Measurements from ENCODE around the gene HAUS2. TPM values are rescaled to one million over a fixed set of nuclear protein-coding genes. Genes with fewer than 3 reads are reported as not detected.
"Not testable (repeated sequence)": the region's sequence is repeated elsewhere in the genome, so short reads cannot be mapped to it uniquely, and the experiment has no call there.

Gene HAUS2
- polyA plus RNA-seq, 3 donors = 8.1 to 17.8 (median 13.8) TPM

DNA sequence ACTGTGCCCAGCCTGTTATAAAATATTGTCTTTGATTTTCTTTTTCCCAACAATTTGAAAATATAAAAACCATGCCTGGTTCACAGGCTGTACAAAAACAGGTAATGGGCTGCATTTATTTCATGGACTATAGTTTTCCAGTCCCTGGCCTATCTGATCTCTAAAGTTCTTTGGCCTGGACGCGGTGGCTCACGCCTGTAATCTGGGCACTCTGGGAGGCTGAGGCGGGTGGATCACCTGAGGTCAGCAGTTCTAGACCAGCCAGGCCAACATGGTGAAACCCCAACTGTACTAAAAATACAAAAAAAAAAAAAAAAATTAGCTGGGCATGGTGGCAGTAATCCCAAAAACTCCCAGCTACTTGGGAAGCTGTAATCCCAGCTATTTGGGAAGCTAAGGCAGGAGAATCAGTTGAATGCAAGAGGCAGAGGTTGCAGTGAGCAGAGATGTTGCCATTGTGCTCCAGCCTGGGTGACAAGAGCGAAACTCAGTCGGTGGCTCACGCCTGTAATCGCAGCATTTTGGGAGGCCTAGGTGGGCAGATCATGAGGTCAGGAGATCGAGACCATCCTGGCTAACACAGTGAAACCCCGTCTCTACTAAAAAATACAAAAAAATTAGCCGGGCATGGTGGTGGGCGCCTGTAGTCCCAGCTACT is 8.0 kb downstream of the HAUS2 start:
- WGBS, 3 donors = 90 to 98% (median 97%) methylated on average over 10 to 11 of the region's 12 CpGs
- not testable (repeated sequence) for H3K27ac ChIP-seq (ENCODE audit: low read depth, low read length)

DNA sequence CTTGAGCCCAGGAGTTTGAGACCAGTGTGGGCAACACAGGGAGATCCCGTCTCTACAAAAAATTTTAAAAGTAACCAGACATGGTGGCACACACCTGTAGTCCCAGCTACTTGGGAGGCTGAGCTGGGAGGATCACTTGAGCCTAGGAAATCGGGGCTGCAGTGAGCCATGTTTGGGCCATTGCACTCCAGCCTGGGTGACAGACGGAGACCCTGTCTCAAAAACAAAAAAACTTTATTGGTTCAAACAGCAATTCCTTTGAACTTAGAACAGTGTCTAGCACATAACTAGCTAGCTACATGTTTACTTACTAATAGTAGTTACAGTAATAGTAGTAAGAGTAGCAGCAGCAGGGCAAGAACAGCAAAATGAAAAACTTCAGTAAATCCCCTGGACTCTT is 10.1 kb downstream of the HAUS2 start:
- WGBS, 3 donors = 94 to 98% (median 95%) methylated on average over 3 of the region's 3 CpGs
- no peak overlapping the region for H3K27ac ChIP-seq (ENCODE audit: low read depth, low read length)

DNA sequence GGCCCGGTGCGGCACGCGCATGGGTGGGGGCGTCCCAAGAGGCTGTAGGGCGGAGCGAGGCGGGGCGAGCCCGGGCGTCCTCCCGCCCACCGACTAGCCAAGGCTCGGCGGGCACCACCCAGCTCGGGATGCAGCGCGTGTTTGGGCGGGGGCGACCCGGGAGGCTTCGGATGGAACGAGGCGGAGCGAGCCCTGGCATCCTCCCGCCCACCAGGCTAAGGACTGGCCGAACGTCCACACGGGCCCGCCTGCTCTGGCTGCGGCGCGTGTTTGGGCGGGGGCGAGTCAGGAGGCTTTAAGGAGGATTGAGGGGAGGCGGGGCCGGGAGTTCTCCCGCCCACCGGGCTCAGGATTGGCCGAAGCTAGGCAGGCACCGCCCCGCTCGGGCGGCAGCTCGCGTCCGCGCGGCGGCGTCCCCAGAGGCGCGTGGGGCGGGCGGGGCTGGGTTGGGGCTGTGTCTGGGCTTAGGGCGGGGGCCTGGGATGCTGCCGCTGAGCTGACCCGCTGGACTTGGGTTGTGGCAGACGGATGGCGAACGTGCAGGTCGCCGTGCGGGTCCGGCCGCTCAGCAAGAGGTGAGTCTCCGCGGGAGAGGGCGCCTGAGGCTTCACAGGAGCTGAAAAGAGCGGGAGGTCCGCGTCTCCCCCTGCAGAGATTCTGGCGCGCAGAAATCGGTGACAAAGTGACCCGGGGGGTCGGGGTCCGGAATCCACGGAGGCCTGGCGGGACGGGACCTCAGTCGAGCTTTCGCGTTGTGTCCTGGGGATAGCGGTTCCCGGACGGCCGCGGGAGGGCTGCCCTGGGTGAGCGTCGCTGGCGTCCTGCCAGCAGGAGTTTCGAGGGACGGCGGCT is 26.8 kb downstream of the HAUS2 start, which contains the start of gene STARD9:
Gene STARD9 (plus strand): TSS at position 419 of the 852 bp plus-strand sequence. CDS start 110 bp downstream, at position 529.
- 0 to 1% (median 0%) methylated on average over 92 to 95 of the region's 95 CpGs for WGBS, 3 donors
- no peak within 1 kb of the TSS for H3K27ac ChIP-seq (ENCODE audit: low read depth, low read length)

DNA sequence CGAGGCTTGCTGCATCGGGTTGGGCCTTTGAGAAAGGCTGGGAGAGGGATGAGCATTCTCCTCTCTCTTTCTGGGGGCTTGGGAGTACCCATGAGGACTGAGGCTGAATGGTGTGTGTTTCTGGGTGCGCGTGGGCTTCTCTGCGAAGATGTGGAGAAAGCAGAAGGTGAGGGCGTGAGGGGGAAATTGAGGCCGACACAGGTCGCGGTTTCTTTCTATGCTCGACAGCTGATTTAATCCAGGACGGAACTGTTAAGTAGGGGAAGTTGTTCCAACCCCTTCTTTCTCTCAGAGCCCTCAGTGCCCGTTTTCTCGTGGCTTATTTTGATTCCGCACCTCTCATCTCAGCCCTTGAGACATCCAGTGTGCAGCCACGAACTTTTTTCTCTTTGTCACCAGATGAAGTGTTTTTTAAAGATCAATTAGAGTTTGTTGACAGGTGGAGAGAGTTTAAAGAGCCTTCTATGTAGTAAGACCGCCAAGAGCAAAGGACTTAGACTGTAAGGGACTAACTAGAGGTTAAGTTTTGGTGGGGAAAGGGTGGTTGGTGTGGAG is 27.5 kb downstream of the HAUS2 start:
- WGBS, 3 donors = 7 to 14% (median 10%) methylated on average over 16 of the region's 16 CpGs
- H3K27ac ChIP-seq (ENCODE audit: low read depth, low read length) = no peak overlapping the region

DNA sequence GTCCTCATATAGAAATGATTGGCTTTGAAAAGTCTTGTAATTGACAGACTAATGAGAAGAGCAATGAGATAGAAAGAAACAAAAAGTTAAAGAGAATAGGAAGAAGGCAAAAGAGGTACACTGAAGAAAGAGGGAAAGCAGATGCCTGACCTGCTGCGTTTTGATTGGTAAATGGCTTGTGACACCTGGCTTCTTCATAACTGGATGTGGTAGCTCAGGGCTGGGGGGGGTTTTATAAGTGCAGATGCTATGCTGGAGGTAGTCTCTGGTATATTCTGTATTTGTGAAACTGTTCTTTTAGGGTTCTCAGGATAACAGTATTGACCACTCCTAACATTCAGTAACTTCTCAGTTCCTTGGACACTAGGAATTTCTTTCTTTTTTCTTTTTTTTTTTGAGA is 28.1 kb downstream of the HAUS2 start:
- no peak overlapping the region for H3K27ac ChIP-seq (ENCODE audit: low read depth, low read length)
- 63 to 84% (median 74%) methylated on average over 1 of the region's 1 CpG for whole genome bisulfite sequencing, 3 donors

DNA sequence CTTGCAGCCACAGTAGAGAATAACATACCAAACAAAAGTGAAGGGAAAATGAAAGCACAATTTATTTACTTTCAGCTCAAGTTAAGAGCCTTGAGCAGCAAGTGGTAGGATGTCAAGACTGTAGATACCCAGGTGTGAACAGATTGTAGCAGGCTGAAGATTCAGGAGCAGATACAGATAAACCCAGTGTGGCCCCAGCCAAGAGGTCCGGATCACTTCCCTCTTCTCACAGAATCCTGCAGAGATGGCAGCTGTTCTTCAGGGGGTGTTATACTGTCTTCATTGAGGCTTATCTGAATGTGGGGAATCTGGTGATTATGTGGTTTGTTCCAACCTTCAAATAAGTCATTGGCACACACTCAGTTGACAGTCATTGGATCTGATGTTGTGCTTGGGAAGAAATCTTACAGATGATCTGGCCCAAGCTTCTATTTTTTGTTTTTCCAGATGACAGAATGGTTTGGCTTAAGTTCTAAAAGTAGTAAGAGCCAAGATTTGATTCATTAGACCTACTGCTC is 28.9 kb downstream of the HAUS2 start:
- no peak overlapping the region for H3K27ac ChIP-seq (ENCODE audit: low read depth, low read length)
- 20 to 46% (median 22%) methylated on average over 1 of the region's 1 CpG for WGBS, 3 donors

DNA sequence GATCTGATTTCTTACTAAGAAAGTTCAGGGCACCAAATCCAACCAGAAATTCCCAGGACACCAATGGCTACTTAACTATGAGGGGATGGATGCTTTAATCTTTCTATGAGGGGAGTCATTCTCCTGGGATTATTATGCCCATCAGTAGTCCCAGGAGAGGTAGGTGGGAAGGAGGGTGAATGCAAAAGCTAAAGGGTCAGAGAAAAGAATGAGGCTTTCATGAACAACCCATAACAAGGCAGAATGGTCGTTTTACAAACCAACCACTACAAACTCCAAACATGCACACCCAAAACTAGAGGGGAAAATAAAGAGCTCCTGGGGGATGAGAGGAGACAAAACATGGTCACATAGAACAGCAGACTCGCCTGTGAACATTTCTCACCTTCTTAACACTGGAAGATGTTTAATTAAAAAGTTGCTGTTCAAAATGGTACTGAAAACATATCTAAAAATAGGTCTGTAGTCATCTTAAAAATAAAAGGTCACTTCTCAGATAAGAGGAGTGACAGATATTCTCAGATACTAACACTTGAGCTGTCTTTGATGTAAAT is 30.4 kb downstream of the HAUS2 start:
- no peak overlapping the region for H3K27ac ChIP-seq (ENCODE audit: low read depth, low read length)
- 61 to 94% (median 89%) methylated on average over 2 of the region's 2 CpGs for WGBS, 3 donors

DNA sequence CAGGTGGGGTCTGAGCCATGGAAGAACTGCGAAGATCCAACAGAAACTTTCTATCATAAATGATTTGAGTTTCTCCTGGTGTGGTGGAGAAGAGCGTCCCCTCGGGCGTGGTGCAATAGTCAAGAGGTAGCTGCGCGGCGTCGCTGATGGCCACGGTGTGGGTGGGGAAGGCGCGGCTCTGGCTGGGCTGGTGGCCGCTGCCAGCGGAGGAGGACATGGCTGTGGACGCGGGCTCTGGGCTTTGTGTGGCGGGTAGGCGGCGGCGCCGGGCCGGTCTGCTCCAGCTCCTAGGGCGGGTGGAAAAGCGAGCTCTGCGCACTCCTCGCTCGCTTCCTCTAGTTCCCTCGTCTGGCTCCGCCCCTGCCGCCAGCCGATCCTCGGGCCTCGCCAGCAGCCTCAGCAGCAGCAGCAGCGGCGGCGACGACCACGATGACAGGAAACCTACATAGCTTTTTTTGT is 32.7 kb downstream of the HAUS2 start:
- 1% methylated on average over 35 to 37 of the region's 37 CpGs for WGBS, 3 donors
- H3K27ac ChIP-seq (ENCODE audit: low read depth, low read length) = no peak overlapping the region

DNA sequence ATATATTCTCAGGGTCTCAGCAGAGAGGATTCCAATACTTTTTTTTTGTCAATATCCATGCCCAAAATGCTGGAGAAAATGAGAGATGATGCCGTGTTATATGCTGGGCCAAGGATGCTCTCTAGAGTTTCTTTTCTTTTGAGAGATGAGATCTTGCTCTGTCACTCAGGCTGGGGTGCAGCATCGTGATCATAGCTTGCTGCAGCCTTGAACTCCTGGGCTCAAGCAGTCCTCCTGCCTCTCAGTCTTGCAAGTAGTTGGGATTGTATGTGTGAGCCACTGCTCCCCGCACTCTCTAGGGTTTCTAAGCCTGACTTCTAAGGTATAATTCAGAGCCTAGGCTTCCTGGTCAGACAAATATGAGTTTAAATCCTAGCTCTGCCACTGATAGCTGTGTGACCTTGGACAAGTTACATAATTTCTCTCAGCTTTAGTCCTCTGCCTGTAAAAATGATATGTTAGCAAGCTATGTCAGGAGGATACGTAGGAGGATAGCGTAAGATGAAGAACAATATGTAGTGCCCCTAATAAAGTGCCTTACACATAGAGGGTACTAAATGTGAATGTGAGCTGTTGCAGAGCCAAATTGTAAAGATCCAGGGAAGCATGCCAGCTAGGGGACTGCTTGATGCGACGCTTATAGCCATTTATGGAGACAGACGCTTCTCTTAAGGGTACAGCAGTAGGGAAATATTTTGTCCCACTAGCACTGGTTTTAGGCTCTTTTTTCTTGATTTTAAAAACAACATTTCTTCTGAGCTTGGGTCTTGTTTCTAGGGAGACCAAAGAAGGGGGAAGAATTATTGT is 34.1 kb downstream of the HAUS2 start:
- WGBS, 3 donors = 81 to 87% (median 84%) methylated on average over 8 of the region's 8 CpGs

DNA sequence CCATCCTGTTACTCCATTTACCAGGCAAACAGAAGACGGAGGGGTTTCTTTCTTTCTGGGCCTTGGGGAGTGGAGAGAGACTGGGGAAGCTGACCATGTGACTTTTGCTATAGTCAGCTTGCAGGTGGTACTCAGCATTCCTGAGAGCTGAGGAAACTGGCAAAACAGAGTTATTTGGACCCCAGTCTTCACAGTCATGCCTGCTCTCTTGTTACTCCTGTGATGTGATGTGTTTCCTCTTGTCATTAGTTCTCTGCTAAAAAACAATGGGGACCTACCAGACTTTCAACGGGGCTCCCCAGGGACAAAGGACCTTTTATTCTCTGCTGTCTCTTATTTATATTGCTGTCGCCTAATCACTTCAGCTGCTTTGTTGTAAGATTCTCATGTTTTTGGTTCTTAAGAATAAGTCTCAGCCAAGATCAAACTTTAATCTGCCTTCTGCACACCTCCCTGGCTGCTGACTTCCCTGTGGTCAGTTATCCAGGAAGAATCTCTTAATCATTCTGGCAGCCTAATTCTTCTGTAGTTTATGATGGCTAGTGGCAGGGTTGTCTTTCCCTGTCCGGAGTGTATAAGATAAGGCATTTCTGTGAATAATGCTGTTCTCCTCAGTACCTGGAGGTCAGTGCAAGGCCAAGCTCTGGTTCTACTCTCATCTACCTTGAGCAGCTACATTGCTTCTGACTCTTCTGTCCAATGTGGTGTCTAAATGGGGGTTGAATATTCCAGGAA is 35.6 kb downstream of the HAUS2 start:
- 34 to 39% (median 35%) methylated on average over 4 of the region's 4 CpGs for WGBS, 3 donors

More for the DNA sequence above, 34.1 kb downstream of the HAUS2 start:
- no peak overlapping the region for H3K27ac ChIP-seq (ENCODE audit: low read depth, low read length)

DNA sequence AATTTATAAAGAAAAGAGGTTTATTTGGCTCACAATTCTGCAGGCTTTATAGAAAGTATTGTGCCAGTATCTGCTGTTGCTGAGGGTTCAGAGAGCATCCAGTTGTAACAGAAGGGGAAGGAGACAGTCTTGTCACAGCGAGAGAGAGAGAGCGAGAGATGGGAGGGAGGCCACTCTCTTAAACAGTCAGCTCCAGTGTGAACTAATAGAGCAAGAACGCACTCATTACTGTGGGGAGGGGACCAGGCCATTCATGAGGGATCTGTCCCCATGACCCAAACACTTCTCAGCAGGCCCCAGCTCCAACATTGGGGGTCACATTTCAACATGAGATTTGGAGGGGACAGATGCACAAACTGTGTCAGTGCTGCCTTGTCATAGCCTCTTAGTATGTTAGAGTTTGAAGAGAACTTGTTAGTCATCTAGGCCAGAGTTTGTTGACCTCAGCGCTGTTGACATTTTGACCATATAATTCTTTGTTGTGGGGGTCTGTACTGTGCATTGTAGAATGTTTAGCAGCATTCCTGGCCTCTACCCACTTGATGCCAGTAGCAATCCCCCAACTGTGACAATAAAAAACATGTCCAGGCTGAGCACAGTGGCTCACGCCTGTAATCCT is 42.1 kb downstream of the HAUS2 start:
- H3K27ac ChIP-seq (ENCODE audit: low read depth, low read length) = no peak overlapping the region
- 88 to 95% (median 94%) methylated on average over 5 of the region's 5 CpGs for WGBS, 3 donors

More for the DNA sequence above, 35.6 kb downstream of the HAUS2 start:
- H3K27ac ChIP-seq (ENCODE audit: low read depth, low read length) = no peak overlapping the region

DNA sequence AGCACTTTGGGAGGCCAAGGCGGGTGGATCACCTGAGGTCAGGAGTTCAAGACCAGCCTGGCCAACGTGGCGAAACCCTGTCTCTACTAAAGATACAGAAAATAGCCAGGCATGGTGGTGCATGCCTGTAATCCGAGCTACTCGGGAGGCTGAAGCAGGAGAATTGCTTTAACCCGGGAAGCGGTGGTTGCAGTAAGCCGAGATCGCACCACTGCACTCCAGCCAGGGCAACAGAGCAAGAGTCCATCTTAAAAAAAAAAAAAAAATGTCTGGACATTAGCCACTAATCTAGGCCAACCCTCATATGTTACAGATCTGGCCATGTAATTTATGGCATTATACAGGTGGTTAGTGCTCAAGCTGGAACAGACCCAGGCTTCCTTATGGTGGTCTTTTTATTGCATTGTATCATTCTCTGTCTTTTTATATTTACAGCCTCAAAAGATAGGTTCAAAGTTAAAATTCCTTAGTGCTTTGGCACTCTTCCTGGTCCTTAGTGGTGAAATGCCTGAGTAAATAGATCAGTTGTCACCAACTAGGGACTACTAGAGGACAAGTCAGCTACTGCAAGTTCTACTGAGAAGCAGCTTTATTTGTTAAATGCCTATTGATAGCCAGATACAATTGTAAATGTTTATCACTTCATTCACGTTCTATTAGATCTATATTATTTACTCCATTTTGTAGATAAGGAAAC is 42.7 kb downstream of the HAUS2 start:
- H3K27ac ChIP-seq (ENCODE audit: low read depth, low read length) = no peak overlapping the region
- WGBS, 3 donors = 80 to 91% (median 81%) methylated on average over 10 of the region's 10 CpGs

DNA sequence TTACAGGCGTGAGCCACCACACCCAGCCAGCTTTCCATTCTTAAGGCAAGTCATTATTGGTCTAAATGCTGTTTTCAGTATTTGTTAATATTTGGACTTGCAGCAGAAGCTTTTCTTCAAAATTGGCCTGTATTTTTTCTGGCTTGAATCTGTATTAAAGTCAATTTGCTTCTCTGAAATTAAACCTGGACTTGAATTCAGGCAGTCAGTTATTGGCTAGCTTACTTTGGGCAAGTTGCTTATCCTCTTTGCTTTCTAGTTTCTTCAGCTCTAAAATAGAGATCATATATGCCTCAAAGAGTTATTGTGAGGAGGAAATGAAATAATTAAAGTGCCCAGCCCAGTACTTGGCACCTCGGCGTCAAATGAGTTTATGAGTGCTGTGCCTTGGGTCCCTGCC is 44.1 kb downstream of the HAUS2 start:
- H3K27ac ChIP-seq (ENCODE audit: low read depth, low read length) = no peak overlapping the region
- WGBS, 3 donors = 65 to 88% (median 71%) methylated on average over 3 of the region's 3 CpGs

DNA sequence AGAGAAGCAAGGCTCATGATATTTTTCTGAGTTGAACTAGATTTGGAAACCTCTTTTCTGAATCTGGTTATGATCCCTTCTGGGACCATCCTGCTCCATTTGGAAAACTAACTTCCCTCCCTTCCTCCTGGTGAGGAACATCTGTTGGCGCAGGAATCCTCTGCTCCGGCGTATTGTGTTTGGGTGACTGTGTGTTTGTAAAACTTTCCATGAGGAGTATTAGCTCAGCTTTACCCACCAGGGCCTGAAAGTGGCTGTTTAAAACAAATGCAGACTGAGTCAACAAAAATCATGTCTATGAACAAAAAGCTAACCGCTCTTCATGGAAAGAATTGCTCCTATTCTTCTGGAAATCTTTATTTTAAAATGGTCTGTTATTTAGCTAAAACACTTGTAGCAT is 44.5 kb downstream of the HAUS2 start:
- no peak overlapping the region for H3K27ac ChIP-seq (ENCODE audit: low read depth, low read length)
- 65 to 82% (median 68%) methylated on average over 4 of the region's 4 CpGs for WGBS, 3 donors

DNA sequence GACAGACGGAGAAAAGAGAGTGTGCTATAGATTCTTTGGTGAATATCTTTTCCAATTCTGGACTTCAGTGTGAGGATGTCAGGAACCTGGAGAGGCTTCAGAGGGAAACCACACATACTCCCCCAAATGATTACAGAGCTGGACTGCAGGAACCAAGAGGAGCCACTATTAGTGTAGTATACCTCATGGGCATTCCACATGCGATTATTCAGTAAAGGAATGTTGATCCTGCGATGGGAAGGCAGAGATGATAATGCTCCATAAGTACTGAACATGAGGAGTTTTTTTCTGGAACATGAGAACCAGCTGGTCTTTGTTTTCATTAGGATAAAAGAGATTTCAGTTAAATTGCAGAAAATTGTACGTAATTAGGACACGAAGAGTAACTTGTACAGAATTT is 45.5 kb downstream of the HAUS2 start:
- 70 to 80% (median 79%) methylated on average over 5 of the region's 5 CpGs for WGBS, 3 donors
- no peak overlapping the region for H3K27ac ChIP-seq (ENCODE audit: low read depth, low read length)

DNA sequence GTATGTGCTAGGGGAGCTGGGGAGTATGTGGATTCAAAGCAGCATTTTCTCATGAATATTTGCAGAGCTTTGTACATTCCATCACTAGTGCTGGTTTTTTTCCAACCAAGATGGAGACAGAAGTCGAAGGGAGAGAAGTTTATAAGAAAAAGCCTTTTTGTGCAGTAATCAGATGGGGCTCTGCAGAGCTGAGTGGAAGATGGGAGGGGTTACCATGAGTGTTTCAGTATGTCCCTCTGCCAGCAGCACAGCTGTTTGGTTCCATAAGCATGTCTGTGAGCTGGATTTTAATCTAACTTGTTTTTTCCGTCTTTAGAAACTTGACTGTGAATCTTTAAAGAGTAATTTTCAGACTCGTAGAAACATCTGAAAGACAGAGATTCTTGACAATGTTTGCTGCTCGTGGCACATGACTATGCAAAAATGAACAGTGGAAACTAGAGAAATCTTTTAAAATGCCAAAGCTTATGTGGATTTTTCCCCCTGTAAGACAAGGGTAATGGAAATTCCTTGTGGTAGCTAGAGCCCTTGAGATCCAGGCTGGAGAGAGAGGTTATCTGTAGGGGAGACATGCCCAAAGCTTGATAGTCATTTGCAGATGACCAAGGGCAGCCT is 47.1 kb downstream of the HAUS2 start:
- no peak overlapping the region for H3K27ac ChIP-seq (ENCODE audit: low read depth, low read length)
- WGBS, 3 donors = 31 to 49% (median 45%) methylated on average over 4 of the region's 4 CpGs

Measured in adipose tissue (tissue), 3 donors.